Measurements from ENCODE around the gene ZNF287.

- TF ChIP-seq POLR2A (IDR thresholded peaks at IDR 0.05): no peak
- TF ChIP-seq CTCF (IDR thresholded peaks at IDR 0.05): no peak
- TF ChIP-seq EP300 (IDR thresholded peaks at IDR 0.05): no peak
Measured at GRCh38 chr17:16512011-16512410, 57.0 kb downstream of the ZNF287 start.
